HG03469 (cell line): Measurements from ENCODE around the gene NELFB.
A peak's percentile ranks its signal among the peaks of the same experiment; 100 is the strongest.

Source experiments
- ATAC-seq: cut with Tn5 transposase; IDR thresholded peaks from one replicate; pipeline ENCODE4 v1.9.1; 2021; ENCODE audit warnings: mild to moderate bottlenecking, moderate library complexity, moderate number of reproducible peaks; ENCODE audit not compliant: unreplicated experiment

The NELFB gene

GRCh38 chr9:137301081-137301947 is 46.2 kb downstream of the NELFB start:
- ATAC-seq = no peak

GRCh38 chr9:137302118-137302448 is 47.0 kb downstream of the NELFB start, which contains the start of gene NRARP:
NRARP (minus strand) TSS chr9:137302271; CDS start chr9:137301928, 343 bp downstream.
- peak; percentile 41 for ATAC-seq

DNA sequence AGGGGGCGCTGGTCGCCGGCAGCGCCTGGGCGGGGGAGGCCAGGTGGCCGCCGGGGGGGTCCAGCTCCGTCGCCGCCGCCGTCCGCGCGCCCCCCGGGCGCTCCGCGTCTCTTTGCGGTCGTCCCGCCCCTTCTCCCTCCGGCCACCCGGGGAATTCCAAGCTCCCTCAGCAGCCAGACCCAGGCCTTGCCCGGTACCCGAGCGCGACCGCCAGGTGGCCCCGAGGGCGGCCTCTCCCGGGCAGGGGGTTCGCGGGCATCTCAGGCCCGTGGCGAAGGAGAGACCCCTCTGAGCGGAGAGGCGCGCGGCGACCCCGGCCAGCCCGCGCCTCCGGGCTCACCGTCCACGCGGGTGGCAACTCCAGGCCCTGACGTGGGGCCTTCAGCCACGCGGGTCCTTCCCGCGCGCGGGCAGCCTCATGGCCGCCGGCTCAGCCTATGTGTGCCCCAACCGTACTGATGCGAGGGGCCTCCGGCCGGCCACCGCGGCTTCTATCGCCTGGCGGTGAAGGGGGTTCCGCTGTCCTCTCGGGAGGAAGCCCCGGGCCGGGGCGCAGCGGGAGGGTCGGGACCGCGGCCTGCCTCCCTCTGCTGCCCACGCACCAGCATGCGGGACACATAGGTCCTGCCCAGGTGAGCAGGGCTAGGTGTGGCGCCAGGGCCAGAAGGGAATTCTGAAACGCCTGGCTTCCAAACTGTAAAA is 47.5 kb downstream of the NELFB start:
- peak; percentile 19 for ATAC-seq

DNA sequence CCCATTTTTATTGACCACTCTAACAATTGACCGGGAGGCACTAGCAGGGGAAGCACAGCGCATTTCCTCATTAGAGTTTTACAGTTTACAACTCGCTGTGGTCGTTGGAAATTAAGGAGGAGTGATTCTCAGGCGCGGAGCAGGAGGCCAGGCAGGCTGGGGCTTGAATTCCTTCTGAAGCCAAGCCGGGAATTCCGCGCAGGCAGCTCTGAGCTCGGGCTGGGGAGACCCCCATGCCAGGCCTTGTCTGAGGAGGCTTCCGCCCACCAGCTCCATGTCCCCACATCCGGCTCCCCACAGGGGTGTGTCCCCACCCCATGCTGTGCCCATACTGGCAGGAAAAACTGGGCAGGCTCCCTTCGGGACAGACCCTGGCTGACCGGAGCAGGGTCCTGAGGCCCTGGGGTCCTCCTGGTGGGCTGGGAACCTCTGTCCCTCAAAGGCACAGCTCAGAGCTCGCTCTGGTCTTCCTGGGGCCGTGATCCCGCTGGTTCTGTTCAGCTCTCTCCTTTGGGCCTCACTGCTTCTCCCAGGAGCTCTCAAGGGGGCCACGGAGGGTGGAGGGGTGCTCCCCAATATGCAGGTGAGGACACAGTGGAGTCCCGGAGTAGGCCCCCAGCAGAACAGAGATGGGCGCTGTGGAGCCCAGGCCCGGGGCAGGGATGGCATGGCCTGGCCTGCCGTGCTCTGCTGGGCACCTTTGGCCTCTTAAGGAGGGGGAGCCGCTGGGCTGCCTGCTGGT is 48.2 kb downstream of the NELFB start:
- no peak for ATAC-seq

DNA sequence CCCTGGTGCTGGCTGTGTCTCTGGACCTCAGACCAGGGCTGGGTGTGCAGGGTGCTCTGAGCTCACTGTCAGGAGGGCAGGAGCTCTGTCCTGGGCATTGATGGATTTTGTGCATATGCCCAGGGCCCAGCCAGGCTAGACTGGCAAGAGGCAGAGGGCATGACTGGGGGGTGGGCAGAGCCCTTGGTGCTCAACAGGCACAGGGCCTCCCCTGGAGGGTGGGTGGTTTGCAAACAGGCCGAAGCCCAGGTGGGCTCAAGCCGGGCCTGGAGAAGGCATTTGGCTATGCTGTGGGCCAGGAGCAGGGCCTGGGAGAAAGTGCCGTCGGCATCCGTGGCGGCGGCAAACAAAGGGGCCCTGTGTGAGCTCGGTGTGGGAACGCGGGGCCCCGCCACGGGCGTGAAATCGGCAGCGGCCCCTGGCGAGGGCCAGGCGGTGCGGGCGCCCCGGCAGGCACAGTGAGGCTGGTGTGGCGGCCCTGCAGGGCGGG is 48.8 kb downstream of the NELFB start:
- no peak for ATAC-seq

DNA sequence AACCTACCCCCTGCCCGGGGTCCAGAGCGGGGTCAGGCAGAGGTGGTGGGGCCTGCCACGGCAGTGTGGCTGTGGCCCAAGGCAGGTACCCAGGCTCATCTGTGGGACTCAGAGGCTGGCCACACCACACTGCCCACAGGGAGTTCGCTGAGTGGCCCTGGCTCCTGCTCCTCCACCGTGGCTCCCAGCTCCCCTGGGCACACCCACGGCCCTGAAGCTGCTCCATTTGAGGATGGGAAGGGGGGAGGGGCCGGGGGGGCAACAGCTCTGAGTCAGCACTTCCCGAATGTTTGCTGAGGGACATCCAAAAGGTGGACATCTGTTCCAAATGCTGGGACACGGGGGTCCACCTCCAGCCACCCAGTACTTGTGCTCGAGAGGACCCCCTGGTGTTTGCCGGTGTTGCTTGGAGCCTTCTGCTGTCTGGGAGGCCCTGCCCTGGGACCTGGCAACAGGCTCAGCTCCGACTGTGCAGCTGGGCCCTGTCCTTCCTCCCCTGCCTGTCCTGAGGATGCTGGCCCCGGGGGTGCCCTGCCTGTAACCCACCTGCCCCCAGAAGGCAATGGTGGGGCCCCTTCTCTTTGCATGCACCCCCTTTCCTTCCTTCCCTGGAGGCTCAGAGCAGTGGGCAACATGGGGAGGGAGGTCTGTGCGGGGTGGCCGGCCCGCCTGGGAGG is 49.4 kb downstream of the NELFB start:
- no peak for ATAC-seq

GRCh38 chr9:137305060-137305797 is 50.1 kb downstream of the NELFB start:
- no peak for ATAC-seq

DNA sequence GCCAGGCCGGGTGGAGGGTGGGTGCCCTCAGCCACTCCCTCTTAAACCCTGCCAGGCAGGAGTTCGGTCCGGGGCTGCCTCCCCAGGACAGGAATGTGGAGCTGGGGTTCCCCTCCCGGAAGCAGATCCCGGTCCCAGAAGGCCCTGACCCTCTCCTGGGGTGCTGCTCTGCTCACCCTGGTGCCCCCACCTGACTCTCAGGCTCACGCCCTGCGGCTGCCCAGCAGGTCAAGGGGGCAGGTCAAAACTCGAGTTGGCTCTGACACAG is 50.6 kb downstream of the NELFB start:
- no peak for ATAC-seq

GRCh38 chr9:137306066-137306849 is 51.1 kb downstream of the NELFB start:
- ATAC-seq = no peak

GRCh38 chr9:137306850-137307254 is 51.7 kb downstream of the NELFB start:
- no peak for ATAC-seq

GRCh38 chr9:137307255-137308056 is 52.3 kb downstream of the NELFB start:
- no peak for ATAC-seq

DNA sequence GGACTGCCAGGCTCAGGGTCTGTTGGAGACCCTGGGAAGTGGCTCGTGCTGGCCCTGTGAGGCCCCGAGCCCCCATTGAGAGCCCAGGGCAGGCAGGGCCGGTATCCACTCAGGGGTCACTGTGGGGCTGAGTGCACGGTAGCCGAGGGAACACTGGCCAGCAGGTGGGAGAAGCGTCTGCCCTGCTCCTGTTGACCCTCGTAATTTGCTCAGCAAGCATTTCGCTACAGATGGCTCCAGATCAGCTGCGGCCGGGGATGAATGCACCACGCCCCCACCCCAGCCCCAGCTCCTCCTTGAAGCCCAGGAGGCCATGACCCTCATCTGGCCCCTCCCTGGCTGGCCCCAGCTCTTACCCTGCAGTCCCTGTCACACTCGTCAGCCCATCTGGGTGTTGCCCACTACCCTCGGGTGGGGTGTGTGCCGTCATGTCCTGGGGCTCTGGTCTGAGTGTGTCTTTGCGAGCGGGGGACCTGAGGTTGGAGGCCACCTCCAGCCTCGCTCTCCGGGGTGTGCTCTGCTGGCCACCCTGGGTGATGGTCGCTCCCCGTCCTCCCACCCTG is 53.0 kb downstream of the NELFB start:
- ATAC-seq = no peak

DNA sequence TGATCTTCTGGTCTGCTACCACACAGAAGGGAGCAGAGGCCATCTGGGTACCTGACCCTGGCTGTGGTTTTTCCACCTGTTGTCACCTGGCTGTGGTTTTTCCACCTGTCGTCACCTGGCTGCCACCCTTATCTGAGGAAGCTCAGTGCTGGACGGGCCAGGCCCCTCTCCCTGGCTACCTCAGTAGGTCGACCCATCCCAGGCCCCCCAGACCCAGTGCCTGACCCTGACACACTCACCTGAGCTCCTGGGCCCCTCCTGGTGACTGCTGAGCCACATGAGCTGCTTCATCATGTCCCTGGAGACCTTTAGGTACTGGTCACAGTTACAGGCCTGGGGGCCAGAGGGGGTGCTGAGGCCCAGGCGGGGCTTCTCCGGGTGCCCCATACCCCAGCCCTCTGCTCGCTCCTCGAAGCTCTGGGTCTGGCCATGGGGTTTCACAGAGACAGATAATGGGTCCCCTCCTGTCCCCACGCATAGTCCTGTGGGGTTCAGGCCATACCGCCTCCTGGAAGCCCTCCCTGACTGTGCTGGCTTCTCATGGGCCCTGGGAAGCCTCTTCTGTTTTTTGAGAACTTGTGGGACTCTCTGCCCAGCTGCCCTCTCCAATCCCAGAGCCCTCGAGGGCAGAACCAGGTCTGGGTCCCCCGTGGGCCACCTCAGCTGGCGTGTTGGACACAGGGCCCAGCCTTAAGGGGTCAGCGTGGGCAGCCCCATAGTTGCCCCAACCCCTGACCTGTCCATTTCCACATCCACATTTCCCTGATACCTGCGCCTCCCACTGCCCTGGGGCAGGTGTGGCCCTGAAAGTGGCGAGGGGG is 54.5 kb downstream of the NELFB start:
- no peak for ATAC-seq

GRCh38 chr9:137310189-137311052 is 55.3 kb downstream of the NELFB start:
- no peak for ATAC-seq

GRCh38 chr9:137311171-137311985 is 56.3 kb downstream of the NELFB start:
- no peak for ATAC-seq
